Measurements from ENCODE around the gene MSN. TPM values are rescaled to one million over a fixed set of nuclear protein-coding genes. Genes with fewer than 3 reads are reported as not detected.

The MSN gene
- polyA plus RNA-seq, 1 donor (not counting 4 experiments of a cell fraction or from before 2014, with no cell fraction given): 421 TPM

GRCh38 chrX:65630771-65631170, 36.7 kb upstream of the MSN start:
- Histone ChIP-seq H3K27me3 (ENCODE audit: control insufficient read depth, extremely low read depth, insufficient read depth, low read length) (no peaks in the 10 kb centered on the region), H2AFZ (ENCODE audit: control insufficient read depth, low read length) (no peak overlapping the region), H3K79me2 (ENCODE audit: control insufficient read depth, insufficient read depth, low read length) (no peaks in the 10 kb centered on the region), H3K27ac (ENCODE audit: control insufficient read depth, insufficient read depth, low read length) (no peak overlapping the region), H3K9me3 (ENCODE audit: control insufficient read depth, low read depth, low read length) (no peaks in the 10 kb centered on the region), H3K4me2 (ENCODE audit: control insufficient read depth, extremely low read depth, insufficient read depth, low read depth, low read length) (no peak overlapping the region), H3K9ac (ENCODE audit: control insufficient read depth, extremely low read depth, insufficient read depth, low read length) (no peak overlapping the region), H3K36me3 (ENCODE audit: control insufficient read depth in 2 of 2, extremely low read depth in 1 of 2, insufficient read depth in 2 of 2, low read length in 2 of 2) (no peaks in the 10 kb centered on the region), H4K20me1 (ENCODE audit: control insufficient read depth, extremely low read depth, insufficient read depth, low read length) (no peaks in the 10 kb centered on the region), H3K4me3 (ENCODE audit: control insufficient read depth in 2 of 3, extremely low read depth in 1 of 3, insufficient read depth in 2 of 3, low read depth in 1 of 3, low read length in 3 of 3) (no peak overlapping the region), H3K4me1 (ENCODE audit: control insufficient read depth, extremely low read depth, insufficient read depth, low read length) (no peaks in the 10 kb centered on the region), H3K9me1 (ENCODE audit: control insufficient read depth, extremely low read depth, insufficient read depth, low read length) (no peaks in the 10 kb centered on the region)
- no peak for FAIRE-seq
- TF ChIP-seq CTCF (optimal IDR thresholded peaks at IDR 0.05 in 1 of 3, IDR thresholded peaks at IDR 0.05 in 1 of 3, conservative IDR thresholded peaks at IDR 0.05 in 1 of 3; ENCODE audit: extremely low read depth in 1 of 3, insufficient read depth in 2 of 3, low read length in 3 of 3) (no peak), EZH2 (IDR thresholded peaks at IDR 0.05; ENCODE audit: low read length) (no peak)
- DNase-seq (ENCODE audit: low read depth, low spot score): no peak
- dilution Hi-C loops (cut with MboI; ENCODE audit: extremely low pct_ligation_motif_present, low sequenced_read_pairs): no loop called here

- Histone ChIP-seq H2AFZ (ENCODE audit: control insufficient read depth, low read length) (no peak overlapping the region), H3K79me2 (ENCODE audit: control insufficient read depth, insufficient read depth, low read length) (no peaks in the 10 kb centered on the region), H3K9ac (ENCODE audit: control insufficient read depth, extremely low read depth, insufficient read depth, low read length) (no peak overlapping the region), H3K4me3 (ENCODE audit: control insufficient read depth in 2 of 3, extremely low read depth in 1 of 3, insufficient read depth in 2 of 3, low read depth in 1 of 3, low read length in 3 of 3) (no peak overlapping the region), H3K9me3 (ENCODE audit: control insufficient read depth, low read depth, low read length) (no peaks in the 10 kb centered on the region), H3K27me3 (ENCODE audit: control insufficient read depth, extremely low read depth, insufficient read depth, low read length) (no peaks in the 10 kb centered on the region), H3K4me1 (ENCODE audit: control insufficient read depth, extremely low read depth, insufficient read depth, low read length) (no peaks in the 10 kb centered on the region), H3K27ac (ENCODE audit: control insufficient read depth, insufficient read depth, low read length) (no peak overlapping the region), H3K36me3 (ENCODE audit: control insufficient read depth in 2 of 2, extremely low read depth in 1 of 2, insufficient read depth in 2 of 2, low read length in 2 of 2) (no peaks in the 10 kb centered on the region), H3K4me2 (ENCODE audit: control insufficient read depth, extremely low read depth, insufficient read depth, low read depth, low read length) (no peak overlapping the region), H4K20me1 (ENCODE audit: control insufficient read depth, extremely low read depth, insufficient read depth, low read length) (no peaks in the 10 kb centered on the region), H3K9me1 (ENCODE audit: control insufficient read depth, extremely low read depth, insufficient read depth, low read length) (no peaks in the 10 kb centered on the region)
- FAIRE-seq (no peak), DNase-seq (ENCODE audit: low read depth, low spot score) (no peak)
- dilution Hi-C loops (cut with MboI; ENCODE audit: extremely low pct_ligation_motif_present, low sequenced_read_pairs): no loop called here
- no peak for TF ChIP-seq CTCF (optimal IDR thresholded peaks at IDR 0.05 in 1 of 3, IDR thresholded peaks at IDR 0.05 in 1 of 3, conservative IDR thresholded peaks at IDR 0.05 in 1 of 3; ENCODE audit: extremely low read depth in 1 of 3, insufficient read depth in 2 of 3, low read length in 3 of 3)
- no peak for TF ChIP-seq EZH2 (IDR thresholded peaks at IDR 0.05; ENCODE audit: low read length)
These were observed 33.6 kb upstream of the MSN start for GRCh38 chrX:65633826-65634225.

Measured in keratinocyte (primary cell).